GM23338 (cell line): ENCODE data around the gene APOA1. TPM values are rescaled to one million over a fixed set of nuclear protein-coding genes. Genes with fewer than 3 reads are reported as not detected.

ENCODE experiments used
- ATAC-seq: fragments of 200-7000 bp; cut with Tn5 transposase; 3 replicates; pipeline ENCODE4 v1.9.1; 2020
- DNase-seq: peaks from one replicate; pipeline ENCODE4 v3.0.0-alpha.2; 2015; ENCODE audit warnings: low spot score
- H2AFZ ChIP-seq: fragments of 200-600 bp; sonication (generic); 2 replicates; pipeline ENCODE4 v1.8.0; 2016; ENCODE audit warnings: antibody characterized with exemption, mild to moderate bottlenecking, moderate library complexity
- H3F3A ChIP-seq: fragments of 200-600 bp; sonication (generic); replicated peaks from 2 replicates; pipeline ENCODE4 v1.8.0; 2017; ENCODE audit warnings: antibody characterized with exemption, mixed run types, low read depth
- H3K27ac ChIP-seq: fragments of 200-600 bp; sonication (generic); 2 replicates; pipeline ENCODE4 v1.6.1; 2016; ENCODE audit warnings: low read depth
- H3K27me3 ChIP-seq: fragments of 200-600 bp; sonication (generic); 2 replicates; pipeline ENCODE4 v1.8.0; 2016; ENCODE audit warnings: mild to moderate bottlenecking, mixed run types, moderate library complexity; ENCODE audit not compliant: insufficient read depth
- H3K36me3 ChIP-seq: fragments of 200-600 bp; sonication (generic); 2 replicates; pipeline ENCODE4 v1.8.0; 2016; ENCODE audit warnings: mild to moderate bottlenecking; ENCODE audit not compliant: insufficient read depth
- H3K4me1 ChIP-seq: fragments of 200-600 bp; sonication (generic); 2 replicates; pipeline ENCODE4 v1.8.0; 2016; ENCODE audit warnings: mild to moderate bottlenecking, moderate library complexity; ENCODE audit not compliant: insufficient read depth
- H3K4me2 ChIP-seq: fragments of 200-600 bp; sonication (generic); 2 replicates; pipeline ENCODE4 v1.7.1; 2017; ENCODE audit warnings: mixed run types
- H3K4me3 ChIP-seq: fragments of 200-600 bp; sonication (generic); 2 replicates; pipeline ENCODE4 v1.6.1; 2016; ENCODE audit warnings: mixed run types
- H3K79me2 ChIP-seq: fragments of 200-600 bp; sonication (generic); replicated peaks from 2 replicates; pipeline ENCODE4 v1.8.0; 2017; ENCODE audit warnings: mild to moderate bottlenecking; ENCODE audit not compliant: insufficient read depth
- H3K9me2 ChIP-seq: fragments of 200-600 bp; sonication (generic); 2 replicates; pipeline ENCODE4 v1.8.0; 2017; ENCODE audit not compliant: insufficient read depth
- H4K20me1 ChIP-seq: fragments of 200-600 bp; sonication (generic); replicated peaks from 2 replicates; pipeline ENCODE4 v1.8.0; 2017; ENCODE audit warnings: mild to moderate bottlenecking; ENCODE audit not compliant: insufficient read depth
- H3K27ac Mint-ChIP-seq: 2 replicates; pipeline ENCODE4 v1.8.0; 2020; ENCODE audit warnings: inconsistent platforms, mild to moderate bottlenecking, moderate library complexity, mixed read lengths
- H3K27me3 Mint-ChIP-seq: 3 replicates; pipeline ENCODE4 v1.8.0; 2022; ENCODE audit warnings: low read depth, mild to moderate bottlenecking, moderate library complexity, mixed read lengths, inconsistent platforms; ENCODE audit not compliant: insufficient read depth, poor library complexity
- H3K36me3 Mint-ChIP-seq: 3 replicates; pipeline ENCODE4 v1.8.0; 2021; ENCODE audit warnings: low read depth, mild to moderate bottlenecking, inconsistent platforms, moderate library complexity, mixed read lengths
- H3K4me1 Mint-ChIP-seq: 3 replicates; pipeline ENCODE4 v1.8.0; 2020; ENCODE audit warnings: mild to moderate bottlenecking, inconsistent platforms, mixed read lengths
- H3K4me3 Mint-ChIP-seq: 3 replicates; pipeline ENCODE4 v1.8.0; 2021; ENCODE audit warnings: moderate library complexity, mild to moderate bottlenecking, inconsistent platforms, mixed read lengths
- H3K9me3 Mint-ChIP-seq: 3 replicates; pipeline ENCODE4 v1.8.0; 2020; ENCODE audit warnings: moderate library complexity, mild to moderate bottlenecking, inconsistent platforms, mixed read lengths
- CREB1 ChIP-seq: fragments of 250-450 bp; sonication (Bioruptor Pico); IDR thresholded peaks from 2 replicates; pipeline ENCODE4 v1.5.0; 2020; ENCODE audit warnings: low read depth, mild to moderate bottlenecking, moderate library complexity
- CTCF ChIP-seq, 2 experiments: fragments of 200-600 bp in 1 of 2; sonication (generic) in 1 of 2; conservative IDR thresholded peaks; 2 replicates each; pipeline versions ENCODE4 v1.5.1 to v1.6.1; 2016 to 2017; ENCODE audit warnings: antibody characterized with exemption in 2 of 2, low read depth in 2 of 2, mild to moderate bottlenecking in 2 of 2, moderate library complexity in 1 of 2
- ETS1 ChIP-seq: IDR thresholded peaks from 2 replicates; pipeline ENCODE4 v1.6.1; 2016; ENCODE audit warnings: antibody characterized with exemption
- EZH2 ChIP-seq: fragments of 200-600 bp; sonication (generic); IDR thresholded peaks from one replicate; pipeline ENCODE4 v1.8.0; 2017; ENCODE audit warnings: antibody characterized with exemption, mild to moderate bottlenecking, low read depth; ENCODE audit not compliant: unreplicated experiment
- EZH2phosphoT487 ChIP-seq: fragments of 200-600 bp; sonication (generic); IDR thresholded peaks from one replicate; pipeline ENCODE4 v1.8.1; 2018; ENCODE audit warnings: antibody characterized with exemption; ENCODE audit not compliant: unreplicated experiment
- JUNB ChIP-seq: IDR thresholded peaks from one replicate; pipeline ENCODE4 v1.6.1; 2016; ENCODE audit warnings: antibody characterized with exemption; ENCODE audit not compliant: unreplicated experiment
- NANOG ChIP-seq: IDR thresholded peaks from 2 replicates; pipeline ENCODE4 v1.6.1; 2016; ENCODE audit warnings: antibody characterized with exemption, borderline replicate concordance
- POLR2AphosphoS5 ChIP-seq: IDR thresholded peaks from 2 replicates; pipeline ENCODE4 v1.6.1; 2016; ENCODE audit warnings: antibody characterized with exemption, low read depth
- REST ChIP-seq: IDR thresholded peaks from one replicate; pipeline ENCODE4 v1.6.1; 2018; ENCODE audit warnings: antibody characterized with exemption; ENCODE audit not compliant: unreplicated experiment
- STAT1 ChIP-seq: IDR thresholded peaks from one replicate; pipeline ENCODE4 v1.6.1; 2016; ENCODE audit warnings: antibody characterized with exemption; ENCODE audit not compliant: unreplicated experiment
- ZNF114 ChIP-seq: fragments of 250-450 bp; sonication (Bioruptor Pico); IDR thresholded peaks from 2 replicates; pipeline ENCODE4 v1.5.0; 2020; ENCODE audit warnings: mild to moderate bottlenecking, moderate library complexity
- ZNF331 ChIP-seq: fragments of 250-450 bp; sonication (Bioruptor Pico); IDR thresholded peaks from 2 replicates; pipeline ENCODE4 v1.5.0; 2020; ENCODE audit warnings: low read depth, mild to moderate bottlenecking, moderate library complexity
- ZNF462 ChIP-seq: fragments of 250-450 bp; sonication (Bioruptor Pico); IDR thresholded peaks from 2 replicates; pipeline ENCODE4 v1.5.0; 2020; ENCODE audit warnings: mild to moderate bottlenecking, moderate library complexity
- polyA plus RNA-seq: library from polyadenylated mRNA; unstranded; fragments of >200 nt; fragmentation: Nextera tagmentation; extraction: Ambion mirVana; gene quantifications from 2 replicates; pipeline ENCODE4 v1.2.1, GENCODE V29; 2016
- total RNA-seq: library from RNA; depleted of rRNA; stranded (reverse); fragments of >200 nt; shearing (Covaris generic); gene quantifications from 2 replicates; pipeline ENCODE4 v1.2.3, GENCODE V29; 2014

APOA1 gene
- total and polyA plus RNA-seq, 2 experiments from 2014 or later, result 0.60 TPM; not detected in 1

- Histone ChIP-seq H2AFZ (no peak overlapping the region), H3K4me3 (no peak overlapping the region), H3K27me3 (no peaks in the 10 kb centered on the region), H3K79me2 (no peaks in the 10 kb centered on the region), H3K36me3 (no peaks in the 10 kb centered on the region), H3K4me2 (no peak overlapping the region), H3K9me2 (0 out of 2 replicates have a peak, but pooled peaks cover 3% of the 10 kb centered on the region), H3K4me1 (no peaks in the 10 kb centered on the region), H4K20me1 (no peaks in the 10 kb centered on the region), H3K27ac (no peak overlapping the region), H3F3A (no peaks in the 10 kb centered on the region)
- ATAC-seq (no peak), DNase-seq (no peak)
- no peak for TF ChIP-seq JUNB
- TF ChIP-seq EZH2phosphoT487, result no peak
- TF ChIP-seq POLR2AphosphoS5, result no peak
- TF ChIP-seq CREB1 (CRISPR knock-in tag), result no peak
- TF ChIP-seq REST, result no peak
- TF ChIP-seq ETS1, result no peak
- no peak for TF ChIP-seq NANOG
- TF ChIP-seq ZNF462 (CRISPR knock-in tag), result no peak
- TF ChIP-seq EZH2, result no peak
- TF ChIP-seq ZNF114, result no peak
- TF ChIP-seq STAT1, result no peak
- no peak for TF ChIP-seq CTCF (conservative IDR thresholded peaks at IDR 0.05; ENCODE audit: low read depth in 2 of 2)
- no peak for TF ChIP-seq ZNF331 (CRISPR knock-in tag)
- Mint-ChIP-seq H3K27me3 (peaks cover 4% of the 10 kb centered on the region), H3K27ac (no peak overlapping the region), H3K4me1 (peaks cover 5% of the 10 kb centered on the region; the same call in 2 of the 3 replicates), H3K4me3 (no peak overlapping the region), H3K9me3 (no peaks in the 10 kb centered on the region), H3K36me3 (no peaks in the 10 kb centered on the region)
Observed at GRCh38 chr11:116821050-116821918, 16.1 kb downstream of the APOA1 start.
